ENCODE data around the gene PLAAT3. TPM values are rescaled to one million over a fixed set of nuclear protein-coding genes. Genes with fewer than 3 reads are reported as not detected.

The PLAAT3 gene
- total and polyA plus RNA-seq, 2 of the 8 experiments (the other 6 are each of a cell fraction or from before 2014, with no cell fraction given): 109 to 190 TPM

- no peak overlapping the region for H4K91ac ChIP-seq (replicated peaks; ENCODE audit: insufficient read length, low read length)
- H3K23me2 ChIP-seq (ENCODE audit: low read depth, low read length): 0 out of 2 replicates have a peak, but pooled peaks cover 1% of the 10 kb centered on the region
- no peaks in the 10 kb centered on the region for H3K36me3 ChIP-seq (ENCODE audit: control insufficient read depth in 2 of 4, insufficient read depth in 4 of 4, low read length in 3 of 4)
- H3K9me3 ChIP-seq (ENCODE audit: insufficient read depth in 2 of 2, low read depth in 1 of 2, low read length in 1 of 2): no peaks in the 10 kb centered on the region
- H4K5ac ChIP-seq (ENCODE audit: insufficient read length, low read depth, low read length): no peak overlapping the region
- H2AFZ ChIP-seq (ENCODE audit: low read length): 0 out of 2 replicates have a peak overlapping the region, but pooled peaks have one; percentile 11
- ChIA-PET POLR2A (ENCODE audit: partially characterized antibody) (interaction anchor here (0.7 to 1.5 kb wide), 3 partner anchors 11 to 141 kb away, joined by 3 to 4 read pairs (median 3); no protein-coding TSS in a partner anchor), CTCF (ENCODE audit: partially characterized antibody) (interaction anchor here (0.6 to 5.6 kb wide), 4 partner anchors 15 to 682 kb away, joined by 3 to 27 read pairs (median 4); no protein-coding TSS in a partner anchor)
- H3K56ac ChIP-seq (replicated peaks; ENCODE audit: insufficient read length, low read depth, low read length): no peak overlapping the region
- H3K9ac ChIP-seq (replicated peaks in 1 of 4; ENCODE audit: extremely low read depth in 1 of 4, low read depth in 3 of 4, low read length in 3 of 4): no peak overlapping the region
- no peak overlapping the region for H2BK15ac ChIP-seq (ENCODE audit: low read length)
- H3K4me2 ChIP-seq (ENCODE audit: insufficient read depth in 1 of 2, low read depth in 2 of 2, low read length in 2 of 2): no peak overlapping the region
- H3K79me2 ChIP-seq (ENCODE audit: control insufficient read depth in 1 of 2, insufficient read depth in 2 of 2, low read length in 2 of 2): no peaks in the 10 kb centered on the region
- peaks cover 0 to 3% (median under 1%) of the 10 kb centered on the region in 4 experiments; a peak in 5 of 7 replicates for H3K4me1 ChIP-seq (replicated peaks in 1 of 4; ENCODE audit: control insufficient read depth in 3 of 4, insufficient read depth in 4 of 4, low read length in 3 of 4)
- H3K79me1 ChIP-seq (ENCODE audit: low read depth, low read length): no peaks in the 10 kb centered on the region
- H4K20me1 ChIP-seq (replicated peaks in 1 of 2; ENCODE audit: control insufficient read depth in 1 of 2, insufficient read depth in 2 of 2, low read length in 2 of 2): no peaks in the 10 kb centered on the region
- no peak for FAIRE-seq
- no peak overlapping the region for H3K18ac ChIP-seq (ENCODE audit: extremely low read depth, low read length)
- no peak overlapping the region for H3K23ac ChIP-seq (ENCODE audit: insufficient read length)
- no peak overlapping the region for H2BK5ac ChIP-seq (ENCODE audit: low read depth, low read length)
- H3K14ac ChIP-seq (ENCODE audit: insufficient read length): no peak overlapping the region
- H3K27me3 ChIP-seq (replicated peaks in 1 of 4; ENCODE audit: control insufficient read depth in 3 of 4, extremely low read depth in 1 of 4, insufficient read depth in 3 of 4, low read length in 3 of 4): no peaks in the 10 kb centered on the region
- no peak overlapping the region for H3K27ac ChIP-seq (ENCODE audit: low read depth, low read length)
- peak in 1 of 2 experiments; percentile 1 for DNase-seq (ENCODE audit: low read depth in 1 of 2, low spot score in 2 of 2)
- no peak overlapping the region for H3K4me3 ChIP-seq (ENCODE audit: extremely low read depth in 1 of 4, insufficient read depth in 2 of 4, low read depth in 3 of 4, low read length in 4 of 4)
- 83% methylated on average over 1 of the region's 1 CpG; no CpG with 5 or more reads in 1 of the 2 experiments for WGBS, 2 experiments (ENCODE audit: extremely low coverage in 1 of 2, insufficient coverage in 1 of 2, insufficient read length in 1 of 2, insufficient replicate concordance in 2 of 2, low coverage in 1 of 2, low lambda C conversion rate in 2 of 2, missing lambda C conversion rate in 1 of 2)
- H2AK5ac ChIP-seq (ENCODE audit: low read depth, low read length): no peak overlapping the region
- no peak overlapping the region for H2BK12ac ChIP-seq (ENCODE audit: low read depth, low read length)
- no peak overlapping the region for H4K8ac ChIP-seq (ENCODE audit: extremely low read depth, insufficient read depth, low read length)
- no peak overlapping the region for H2BK120ac ChIP-seq (replicated peaks; ENCODE audit: low read depth, low read length)
- H3K4ac ChIP-seq (replicated peaks; ENCODE audit: insufficient read length, low read depth, low read length): no peak overlapping the region
- H2BK20ac ChIP-seq (ENCODE audit: low read length): no peak overlapping the region
- TF ChIP-seq GABPA (IDR thresholded peaks at IDR 0.05; ENCODE audit: borderline replicate concordance, insufficient read depth, low read length): no peak
- no peak for TF ChIP-seq FOSL1 (IDR thresholded peaks at IDR 0.05; ENCODE audit: insufficient read depth, low read depth, low read length)
- TF ChIP-seq SP4 (IDR thresholded peaks at IDR 0.05; ENCODE audit: low read length): no peak
- TF ChIP-seq RXRA (IDR thresholded peaks at IDR 0.05; ENCODE audit: insufficient read depth, low read depth, low read length): no peak
- TF ChIP-seq TEAD4 (IDR thresholded peaks at IDR 0.05; ENCODE audit: low read depth, low read length): no peak
- TF ChIP-seq, protein P1, sequence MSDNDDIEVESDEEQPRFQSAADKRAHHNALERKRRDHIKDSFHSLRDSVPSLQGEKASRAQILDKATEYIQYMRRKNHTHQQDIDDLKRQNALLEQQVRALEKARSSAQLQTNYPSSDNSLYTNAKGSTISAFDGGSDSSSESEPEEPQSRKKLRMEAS (IDR thresholded peaks at IDR 0.05): no peak
- TF ChIP-seq TAF7 (optimal IDR thresholded peaks at IDR 0.05; ENCODE audit: borderline replicate concordance, low read depth, low read length): no peak
- TF ChIP-seq CTBP2 (IDR thresholded peaks at IDR 0.05; ENCODE audit: borderline replicate concordance, insufficient read depth, insufficient read length, low read length): no peak
- TF ChIP-seq GTF2F1 (IDR thresholded peaks at IDR 0.05; ENCODE audit: borderline replicate concordance, low read depth, low read length): no peak
- TF ChIP-seq KDM5A (IDR thresholded peaks at IDR 0.05; ENCODE audit: low read length): no peak
- no peak for TF ChIP-seq NANOG (IDR thresholded peaks at IDR 0.05; ENCODE audit: insufficient read depth, low read depth, low read length, poor library complexity, severe bottlenecking)
- TF ChIP-seq SP1 (IDR thresholded peaks at IDR 0.05; ENCODE audit: low read depth, low read length): no peak
- no peak for TF ChIP-seq ASH2L (IDR thresholded peaks at IDR 0.05; ENCODE audit: low read length)
- TF ChIP-seq MAFK (IDR thresholded peaks at IDR 0.05; ENCODE audit: low read depth, low read length): no peak
Measured at GRCh38 chr11:63621071-63621470, 6.8 kb upstream of the PLAAT3 start.
